Thymus (tissue), 11 donors: ENCODE results near the gene FMNL2. TPM values are rescaled to one million over a fixed set of nuclear protein-coding genes. Genes with fewer than 3 reads are reported as not detected.

Experiments used
- DNase-seq, 9 donors: peaks; one replicate each; pipeline ENCODE4 v3.0.0-alpha.2; 2013; ENCODE audit warnings: low spot score in 9 of 9, low read depth in 6 of 9, missing footprints in 1 of 9
- H3K27ac ChIP-seq, 2 donors: one replicate each; pipeline ENCODE4 v1.5.1; 2013; ENCODE audit warnings: control low read depth in 1 of 2, low read depth in 1 of 2, low read length in 1 of 2, mild to moderate bottlenecking in 1 of 2, moderate library complexity in 1 of 2
- H3K27me3 ChIP-seq, 2 donors: one replicate each; pipeline ENCODE4 v1.5.1; 2013; ENCODE audit warnings: low read length in 1 of 2; ENCODE audit not compliant: control insufficient read depth in 2 of 2, insufficient read depth in 1 of 2
- H3K36me3 ChIP-seq, 2 donors: one replicate each; pipeline ENCODE4 v1.5.1; 2013; ENCODE audit warnings: low read length in 1 of 2, mild to moderate bottlenecking in 1 of 2, moderate library complexity in 1 of 2; ENCODE audit not compliant: control insufficient read depth in 2 of 2, insufficient read depth in 2 of 2
- H3K4me1 ChIP-seq, 2 donors: one replicate each; pipeline ENCODE4 v1.5.1; 2013; ENCODE audit warnings: low read length in 2 of 2; ENCODE audit not compliant: control insufficient read depth in 2 of 2, insufficient read depth in 2 of 2
- H3K4me3 ChIP-seq, 2 donors: one replicate each; pipeline ENCODE4 v1.5.1; 2013; ENCODE audit warnings: low read length in 2 of 2, control low read depth in 1 of 2, mild to moderate bottlenecking in 1 of 2
- H3K9me3 ChIP-seq, 2 donors: one replicate each; pipeline ENCODE4 v1.5.1; 2013; ENCODE audit warnings: low read length in 1 of 2, mild to moderate bottlenecking in 1 of 2; ENCODE audit not compliant: control insufficient read depth in 2 of 2, insufficient read depth in 1 of 2
- WGBS: extraction: QIAGEN DNeasy Blood & Tissue Kit; methylation state at CpG from one replicate; pipeline ENCODE4 v1.1.7; 2013; 5-methylcytosine and 5-hydroxymethylcytosine counted together
- polyA plus RNA-seq: library from polyadenylated mRNA; stranded (reverse); fragments of 200-250 nt; gene quantifications from one replicate; pipeline ENCODE4 v1.2.3, GENCODE V29; 2013
- total RNA-seq: library from RNA; stranded (reverse); fragments of 120-200 nt; gene quantifications from one replicate; pipeline ENCODE4 v1.2.4, GENCODE V29; 2013
- donor health status: healthy.

The FMNL2 gene
- total and polyA plus RNA-seq, 2 donors, result 18.9 to 61.3 TPM

DNA sequence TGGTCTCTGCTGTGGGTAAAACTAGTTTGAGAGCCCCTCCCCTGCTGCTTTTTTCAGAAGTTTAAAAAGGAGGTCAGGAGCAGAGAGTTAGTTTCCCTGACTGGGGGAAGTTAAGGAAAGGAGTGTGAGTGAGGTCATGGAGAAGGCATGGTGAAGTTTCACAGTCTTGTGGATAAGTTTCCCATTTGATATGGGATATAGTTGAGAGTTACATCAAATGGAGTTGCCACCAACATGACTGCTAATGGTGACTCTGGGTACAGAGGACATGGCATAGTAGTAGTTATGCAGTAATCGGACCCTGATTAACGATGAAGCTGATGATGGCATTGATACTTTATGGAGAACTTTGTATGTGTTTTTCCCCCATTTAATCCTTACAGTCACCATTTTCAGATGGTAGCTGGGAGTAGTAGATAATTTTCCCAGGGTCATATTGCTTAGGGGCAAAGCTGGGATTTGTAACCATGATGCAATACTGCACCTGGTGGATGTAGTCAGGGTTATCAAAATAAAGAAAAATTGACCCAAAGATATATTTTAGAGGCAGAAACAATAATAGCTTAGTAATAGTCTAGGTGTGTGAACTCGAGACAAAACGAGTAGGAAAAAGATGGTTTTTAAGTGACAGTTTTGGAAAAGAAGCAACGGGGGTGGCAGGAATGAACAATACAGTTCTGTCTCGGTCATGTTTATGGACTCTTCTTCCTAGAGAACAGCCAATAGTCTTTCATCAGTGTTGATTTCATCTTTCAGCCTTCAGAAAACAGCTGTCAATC lies 74.6 kb downstream of the FMNL2 start:
- Histone ChIP-seq H3K27me3 (no peaks in the 10 kb centered on the region), H3K36me3 (no peaks in the 10 kb centered on the region), H3K4me3 (no peak overlapping the region), H3K4me1 (peaks cover 0 to 7% of the 10 kb centered on the region in 2 donors), H3K9me3 (no peaks in the 10 kb centered on the region), H3K27ac (no peak overlapping the region)
- 94% methylated on average over 6 of the region's 6 CpGs for WGBS
- DNase-seq, result no peak

DNA sequence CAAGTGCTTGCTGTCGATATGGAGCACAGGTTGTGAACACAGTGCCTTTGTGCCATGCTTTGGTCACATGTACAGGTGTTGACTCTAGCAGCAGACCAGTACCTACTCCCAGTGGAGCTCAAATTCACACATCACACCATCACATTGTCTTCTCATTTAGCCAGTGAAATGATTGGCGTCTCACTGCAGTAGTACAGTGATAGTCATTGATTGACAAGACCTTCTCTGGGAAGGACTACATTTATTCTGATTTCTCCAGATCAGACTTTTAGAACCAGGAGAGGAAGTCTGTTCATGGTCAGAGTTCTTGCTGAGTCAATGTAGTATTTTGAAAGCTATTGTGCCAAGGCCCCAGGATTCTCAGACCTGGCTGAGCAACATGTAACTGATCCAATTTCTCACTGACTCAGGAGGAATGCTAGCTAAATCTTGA lies 75.2 kb downstream of the FMNL2 start:
- WGBS, result 97% methylated on average over 2 of the region's 2 CpGs
- no peak for DNase-seq
- Histone ChIP-seq H3K27me3 (no peaks in the 10 kb centered on the region), H3K4me1 (peaks cover 0 to 7% of the 10 kb centered on the region in 2 donors), H3K36me3 (no peaks in the 10 kb centered on the region), H3K9me3 (no peaks in the 10 kb centered on the region), H3K4me3 (no peak overlapping the region), H3K27ac (no peak overlapping the region)

GRCh38 chr2:152411154-152411553 lies 76.2 kb downstream of the FMNL2 start:
- H3K27me3 ChIP-seq, result no peaks in the 10 kb centered on the region
- H3K4me3 ChIP-seq, result no peak overlapping the region
- DNase-seq, result no peak
- no peaks in the 10 kb centered on the region for H3K9me3 ChIP-seq
- no peaks in the 10 kb centered on the region for H3K36me3 ChIP-seq
- H3K27ac ChIP-seq, result no peak overlapping the region
- peaks cover 0 to 7% of the 10 kb centered on the region in 2 donors for H3K4me1 ChIP-seq

DNA sequence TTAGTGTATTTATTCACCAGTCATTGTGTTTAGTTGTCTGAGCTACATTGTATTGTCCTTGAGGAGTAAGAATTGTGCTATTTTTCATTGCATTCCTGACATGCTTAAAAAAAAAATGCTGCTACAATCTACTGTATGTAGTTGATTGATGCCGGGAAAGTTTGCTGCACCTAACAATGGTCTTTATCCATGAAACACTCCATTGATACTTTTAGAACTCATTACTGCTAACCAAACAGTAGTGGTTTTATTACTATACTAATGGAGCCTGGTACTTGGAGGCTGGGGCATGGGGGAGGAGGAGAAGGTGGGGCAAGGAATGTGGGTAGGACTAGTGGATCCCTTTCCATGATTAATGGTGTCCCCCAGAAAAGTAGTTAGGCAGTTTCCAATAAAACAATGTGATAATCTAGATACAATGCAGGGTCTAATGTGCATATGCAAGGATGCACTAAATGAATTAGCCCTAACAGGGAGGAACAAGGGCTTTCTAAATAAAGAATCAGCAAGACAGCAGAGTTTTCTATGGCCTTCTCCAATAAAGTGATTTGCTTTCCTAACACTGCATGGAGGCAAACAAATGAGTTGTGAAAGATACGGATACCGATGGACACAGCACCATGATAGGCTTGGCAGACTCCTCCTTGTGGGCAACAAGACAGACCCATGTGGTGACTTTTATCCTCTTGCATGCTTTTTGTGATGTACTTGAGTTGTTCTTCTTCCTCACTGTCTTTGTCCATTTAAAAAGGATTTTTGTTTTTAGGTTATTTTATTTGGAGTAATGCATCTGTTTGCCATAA lies 78.5 kb downstream of the FMNL2 start:
- Histone ChIP-seq H3K9me3 (no peaks in the 10 kb centered on the region), H3K27ac (no peak overlapping the region), H3K4me3 (no peak overlapping the region), H3K27me3 (no peaks in the 10 kb centered on the region), H3K4me1 (peaks cover 0 to 4% of the 10 kb centered on the region in 2 donors), H3K36me3 (no peaks in the 10 kb centered on the region)
- no peak for DNase-seq
- WGBS, result 96% methylated on average over 3 of the region's 3 CpGs

DNA sequence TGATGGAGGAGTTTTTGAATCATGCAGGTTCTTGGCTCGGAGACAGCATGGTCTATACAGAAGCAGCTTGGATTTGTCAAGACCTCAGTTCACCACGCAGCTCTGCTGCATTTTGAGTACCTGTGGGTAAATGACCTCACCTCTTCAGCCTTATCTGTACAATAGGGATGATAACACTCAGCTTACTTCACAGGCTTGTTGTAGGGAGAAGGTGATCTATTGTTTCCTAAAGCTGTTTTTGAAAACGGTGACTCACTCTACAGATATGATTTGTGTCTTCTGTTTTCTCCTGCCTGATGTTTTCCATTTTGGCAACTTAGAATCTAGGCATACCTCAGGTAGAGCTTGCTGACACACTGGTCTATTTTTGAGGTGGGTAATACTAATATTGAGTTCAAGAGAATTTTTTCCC lies 80.3 kb downstream of the FMNL2 start:
- Histone ChIP-seq H3K4me3 (no peak overlapping the region), H3K36me3 (no peaks in the 10 kb centered on the region), H3K27ac (no peak overlapping the region), H3K9me3 (no peaks in the 10 kb centered on the region), H3K27me3 (no peaks in the 10 kb centered on the region), H3K4me1 (peaks cover 0 to 4% of the 10 kb centered on the region in 2 donors)
- WGBS, result 89% methylated on average over 3 of the region's 3 CpGs
- DNase-seq, result no peak

DNA sequence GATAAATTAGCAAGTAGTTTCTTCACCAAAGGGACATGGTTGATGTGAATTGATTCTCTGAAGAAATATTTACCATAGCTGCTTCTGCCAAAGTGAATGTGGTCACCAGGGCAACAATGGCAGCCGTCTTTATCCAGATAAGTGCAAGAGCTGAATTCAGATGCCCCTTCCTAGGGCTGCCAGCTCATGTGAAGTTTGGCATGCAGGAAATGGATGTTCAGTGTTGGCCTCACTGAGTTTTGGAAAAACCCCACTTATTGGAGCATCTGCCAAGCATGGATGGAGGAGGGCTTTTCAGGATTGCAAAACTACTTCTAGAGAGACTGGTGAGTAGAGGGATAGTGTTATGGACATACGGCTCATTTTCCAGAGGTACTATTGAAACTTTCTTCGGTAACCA lies 80.8 kb downstream of the FMNL2 start:
- no peak for DNase-seq
- Histone ChIP-seq H3K27me3 (no peaks in the 10 kb centered on the region), H3K36me3 (no peaks in the 10 kb centered on the region), H3K4me1 (no peaks in the 10 kb centered on the region), H3K4me3 (no peak overlapping the region), H3K27ac (no peak overlapping the region), H3K9me3 (no peaks in the 10 kb centered on the region)
- 94% methylated on average over 3 of the region's 3 CpGs for WGBS

DNA sequence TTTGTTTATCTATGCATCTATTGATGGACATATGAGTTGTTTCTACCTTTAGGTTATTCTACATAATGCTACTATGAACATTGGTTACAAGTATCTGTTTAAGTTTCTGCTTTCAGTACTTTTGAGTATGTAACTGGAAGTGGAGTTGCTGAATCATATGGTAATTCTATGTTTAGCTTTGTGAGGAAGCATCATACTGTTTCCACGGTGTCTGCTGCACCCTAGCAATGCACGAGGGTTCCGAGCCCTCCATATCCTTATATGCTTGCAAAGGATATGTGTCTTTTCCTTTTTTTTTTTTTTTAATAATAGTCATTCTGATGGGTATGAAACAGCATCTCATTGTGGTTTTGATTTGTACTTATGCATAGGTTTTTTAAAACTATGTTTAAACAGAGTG lies 83.7 kb downstream of the FMNL2 start:
- H3K9me3 ChIP-seq, result no peaks in the 10 kb centered on the region
- no peak overlapping the region for H3K4me3 ChIP-seq
- no peaks in the 10 kb centered on the region for H3K36me3 ChIP-seq
- no peak overlapping the region for H3K27ac ChIP-seq
- no peaks in the 10 kb centered on the region for H3K4me1 ChIP-seq
- 35% methylated on average over 3 of the region's 3 CpGs for WGBS
- DNase-seq, result no peak
- no peaks in the 10 kb centered on the region for H3K27me3 ChIP-seq

- no peaks in the 10 kb centered on the region for H3K36me3 ChIP-seq
- H3K27me3 ChIP-seq, result no peaks in the 10 kb centered on the region
- H3K4me1 ChIP-seq, result no peaks in the 10 kb centered on the region
- WGBS, result 94% methylated on average over 2 of the region's 2 CpGs
- DNase-seq, result no peak
- H3K9me3 ChIP-seq, result no peaks in the 10 kb centered on the region
- no peak overlapping the region for H3K27ac ChIP-seq
- H3K4me3 ChIP-seq, result no peak overlapping the region
Measured at GRCh38 chr2:152419944-152420343, 85.0 kb downstream of the FMNL2 start.

- DNase-seq, result no peak
- Histone ChIP-seq H3K27me3 (no peaks in the 10 kb centered on the region), H3K9me3 (no peaks in the 10 kb centered on the region), H3K27ac (no peak overlapping the region), H3K4me3 (no peak overlapping the region), H3K4me1 (no peaks in the 10 kb centered on the region), H3K36me3 (no peaks in the 10 kb centered on the region)
- 93% methylated on average over 3 of the region's 3 CpGs for WGBS
Measured at GRCh38 chr2:152420363-152420762, 85.4 kb downstream of the FMNL2 start.
